ENCODE results near the gene CPA1.
"Not testable (repeated sequence)": the region's sequence is repeated elsewhere in the genome, so short reads cannot be mapped to it uniquely, and the experiment has no call there.

CPA1 gene

DNA sequence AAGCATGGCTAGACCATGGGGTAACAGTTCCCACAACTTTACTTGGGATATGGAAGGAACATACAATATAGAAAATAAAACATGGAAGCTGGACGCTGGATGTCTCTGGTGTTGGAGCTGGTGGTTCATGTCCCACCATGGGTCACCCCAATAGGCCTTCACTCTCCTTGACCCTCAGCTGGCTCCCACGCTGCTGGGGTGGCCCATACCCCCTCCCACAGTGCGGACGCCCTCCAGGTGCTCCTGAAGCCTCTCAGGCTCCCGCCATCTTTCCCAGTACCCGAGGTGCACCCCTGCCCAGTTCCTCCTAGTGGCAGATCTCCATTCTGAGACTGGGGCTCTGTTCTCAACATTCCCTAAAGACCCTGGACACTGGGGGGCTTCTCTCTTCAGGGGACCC is 5.8 kb upstream of the CPA1 start:
- DNase-seq = no peak

GRCh38 chr7:130376461-130376860 is 3.8 kb upstream of the CPA1 start:
- not testable (repeated sequence) for DNase-seq

- DNase-seq = no peak
Observed at GRCh38 chr7:130377178-130377577, 3.1 kb upstream of the CPA1 start.

GRCh38 chr7:130379019-130379418 is 1.3 kb upstream of the CPA1 start:
- DNase-seq = no peak

DNA sequence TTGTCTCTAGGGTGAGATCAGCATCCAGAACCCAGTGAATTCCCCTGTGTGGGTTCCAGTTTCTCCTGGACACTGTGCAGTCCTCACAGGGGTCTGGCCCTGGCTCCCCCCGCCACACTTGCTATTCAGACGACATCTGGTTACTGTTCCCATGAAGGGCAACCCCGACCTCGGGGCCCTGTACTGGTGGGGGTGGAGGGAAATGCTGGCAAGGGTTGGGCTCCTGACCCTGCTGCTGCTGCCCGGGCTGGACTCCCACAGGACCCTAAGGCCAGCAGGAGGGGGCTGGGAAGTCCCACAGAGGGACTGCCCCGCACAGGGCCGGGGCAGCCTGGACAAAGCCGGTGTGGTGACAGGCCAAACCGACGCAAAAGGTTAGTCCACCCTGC is 768 bp upstream of the CPA1 start:
- no peak for DNase-seq

DNA sequence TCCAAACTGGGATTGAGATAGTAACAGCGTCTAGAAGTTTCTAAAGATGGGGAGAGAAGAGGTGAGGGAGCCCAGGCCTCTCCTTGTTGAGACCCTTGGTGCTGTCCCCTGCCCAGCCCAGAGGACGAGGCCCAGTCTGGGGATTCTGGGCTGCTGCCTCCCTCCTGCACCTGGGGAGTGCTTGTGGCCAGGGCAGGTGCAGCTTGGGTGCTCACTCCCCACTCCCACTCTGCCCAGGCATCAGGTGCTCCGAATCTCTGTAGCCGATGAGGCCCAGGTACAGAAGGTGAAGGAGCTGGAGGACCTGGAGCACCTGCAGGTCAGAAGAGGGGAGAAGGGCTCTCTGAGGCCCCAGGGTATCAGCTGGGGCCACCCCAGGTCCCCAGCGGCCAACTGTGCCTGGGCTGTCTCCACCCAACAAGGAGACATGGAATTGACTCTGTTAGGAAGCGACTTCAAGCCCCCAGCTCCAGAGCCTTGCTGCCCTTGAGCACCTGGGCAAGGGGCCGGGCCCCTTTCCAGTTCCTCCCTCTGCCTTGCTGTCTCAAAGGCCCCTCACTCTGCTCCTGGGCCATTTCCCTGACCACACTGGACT is 664 bp downstream of the CPA1 start:
- DNase-seq = no peak

GRCh38 chr7:130381468-130382312 is 1.4 kb downstream of the CPA1 start:
- DNase-seq = no peak

DNA sequence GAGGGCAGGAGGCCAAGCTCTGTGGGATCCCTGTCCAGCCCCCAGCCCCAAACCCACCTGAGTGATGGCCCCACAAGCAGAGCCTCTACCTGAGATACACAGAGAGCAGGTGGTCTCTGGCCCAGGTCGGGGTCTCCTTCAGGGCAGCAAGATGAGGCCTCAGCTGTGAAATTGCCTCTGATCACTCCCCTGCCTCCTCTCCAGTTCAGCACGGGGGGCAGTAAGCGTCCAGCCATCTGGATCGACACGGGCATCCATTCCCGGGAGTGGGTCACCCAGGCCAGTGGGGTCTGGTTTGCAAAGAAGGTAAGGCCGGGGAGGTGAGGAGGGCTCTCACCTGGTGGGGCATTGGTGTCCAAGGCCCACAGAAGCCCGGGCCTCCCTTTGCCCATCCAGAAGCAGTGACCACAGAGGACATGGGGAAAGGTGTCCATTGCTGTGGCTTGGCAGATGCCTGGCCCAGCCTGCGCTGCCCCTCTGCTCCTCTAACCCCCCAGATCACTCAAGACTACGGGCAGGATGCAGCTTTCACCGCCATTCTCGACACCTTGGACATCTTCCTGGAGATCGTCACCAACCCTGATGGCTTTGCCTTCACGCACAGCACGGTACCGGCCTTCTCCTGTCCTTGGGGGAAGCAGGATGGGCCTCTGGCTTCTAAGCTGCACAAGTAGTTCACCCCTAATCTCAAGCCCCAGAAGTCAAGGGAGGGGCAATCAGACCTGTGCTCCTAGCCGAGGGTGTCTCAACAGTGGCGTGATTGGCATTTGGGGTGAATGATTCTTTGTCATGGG is 3.1 kb downstream of the CPA1 start:
- DNase-seq = no peak

DNA sequence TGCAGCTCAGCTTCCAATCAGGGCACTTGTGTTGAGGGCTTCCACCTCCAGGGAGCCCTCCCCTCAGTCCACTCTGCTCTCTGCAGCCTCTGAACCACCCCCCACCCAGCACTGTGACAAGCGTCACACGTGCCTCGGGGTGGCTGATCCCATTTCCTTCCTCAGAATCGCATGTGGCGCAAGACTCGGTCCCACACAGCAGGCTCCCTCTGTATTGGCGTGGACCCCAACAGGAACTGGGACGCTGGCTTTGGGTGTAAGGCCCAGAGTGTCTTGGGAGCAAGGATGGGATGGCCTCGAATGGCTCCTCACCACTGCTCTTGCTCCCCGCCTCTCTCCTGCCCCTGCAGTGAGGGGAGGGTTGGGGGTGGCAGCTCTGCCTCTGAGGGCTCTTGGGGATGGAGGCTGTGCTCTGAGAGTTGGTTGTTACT is 4.1 kb downstream of the CPA1 start:
- DNase-seq = no peak

- no peak for DNase-seq
Observed at GRCh38 chr7:130384841-130385599, 4.7 kb downstream of the CPA1 start.

DNA sequence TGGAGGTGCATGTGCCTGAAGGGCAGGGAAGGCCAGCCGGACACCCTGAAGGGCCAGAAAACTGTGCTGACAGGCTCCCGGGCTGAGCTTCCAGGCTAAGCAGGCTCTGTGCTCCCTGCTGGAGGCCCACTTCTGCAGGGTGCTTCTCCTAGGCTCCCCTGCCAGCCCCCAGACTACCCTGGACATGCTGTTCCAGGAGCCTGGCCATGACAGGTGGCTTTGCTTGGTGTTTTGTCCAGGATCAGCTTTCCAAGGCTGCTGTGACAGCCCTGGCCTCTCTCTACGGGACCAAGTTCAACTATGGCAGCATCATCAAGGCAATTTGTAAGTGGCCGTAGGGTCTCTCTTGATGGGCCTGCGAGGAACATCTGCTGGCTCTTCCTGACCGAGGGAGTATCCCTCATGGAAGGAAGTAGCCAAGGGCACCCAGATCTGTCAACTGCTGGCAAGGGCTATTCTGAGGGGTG is 5.3 kb downstream of the CPA1 start:
- no peak for DNase-seq

- DNase-seq = no peak
Observed at GRCh38 chr7:130386876-130387275, 6.6 kb downstream of the CPA1 start.

GRCh38 chr7:130387306-130387627 is 7.0 kb downstream of the CPA1 start:
- DNase-seq = no peak

DNA sequence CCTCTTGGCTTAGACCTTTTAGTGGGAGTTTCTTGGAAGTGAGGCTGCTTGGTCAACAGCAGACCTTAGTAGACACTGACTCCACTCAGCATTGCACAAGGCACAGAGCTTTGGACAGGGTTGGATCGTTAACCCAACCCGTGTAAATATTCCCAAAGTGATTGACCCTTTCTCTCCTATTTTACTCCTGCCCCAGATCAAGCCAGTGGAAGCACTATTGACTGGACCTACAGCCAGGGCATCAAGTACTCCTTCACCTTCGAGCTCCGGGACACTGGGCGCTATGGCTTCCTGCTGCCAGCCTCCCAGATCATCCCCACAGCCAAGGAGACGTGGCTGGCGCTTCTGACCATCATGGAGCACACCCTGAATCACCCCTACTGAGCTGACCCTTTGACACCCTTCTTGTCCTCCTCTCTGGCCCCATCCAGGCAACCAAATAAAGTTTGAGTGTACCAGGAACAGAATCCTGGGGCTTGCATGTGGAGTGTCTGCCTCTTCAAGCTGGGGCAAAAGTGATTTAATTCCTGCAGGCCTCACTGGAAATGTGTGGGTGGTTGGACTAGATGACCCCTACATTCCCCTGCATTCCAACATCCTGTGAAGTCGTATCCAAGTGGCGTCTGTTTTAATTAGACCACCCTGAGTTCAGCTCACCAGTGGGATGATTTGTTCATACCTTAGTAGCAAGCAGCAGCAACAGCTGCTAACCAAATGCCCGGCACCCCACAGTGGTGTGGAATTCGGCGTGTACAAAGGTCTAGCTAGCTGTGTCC is 7.5 kb downstream of the CPA1 start:
- DNase-seq = no peak

GRCh38 chr7:130388671-130389070 is 8.4 kb downstream of the CPA1 start:
- no peak for DNase-seq

GRCh38 chr7:130390486-130390885 is 10.2 kb downstream of the CPA1 start:
- DNase-seq = no peak

DNA sequence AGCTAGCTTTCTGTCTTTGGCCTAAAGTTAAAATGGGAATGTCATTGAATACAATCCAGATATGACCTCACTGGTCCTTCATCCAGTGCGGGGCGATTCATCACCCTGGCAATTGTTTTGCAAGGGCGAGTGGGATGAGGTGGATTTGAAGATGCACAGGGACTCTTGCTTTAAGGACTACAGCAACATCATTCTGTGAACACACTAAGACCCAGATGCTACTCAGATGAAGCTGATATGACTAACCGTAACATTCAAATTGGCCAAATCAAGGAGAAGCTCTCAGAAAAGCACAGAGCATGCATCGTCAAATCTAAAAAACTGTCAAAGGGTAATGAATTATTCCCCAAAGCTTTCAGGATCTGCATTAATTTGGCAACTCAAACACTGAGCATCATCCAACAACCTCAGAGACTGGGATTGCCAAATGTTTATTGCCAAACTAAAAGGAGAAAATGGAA is 12.8 kb downstream of the CPA1 start:
- DNase-seq = no peak

- DNase-seq = no peak
Observed at GRCh38 chr7:130393841-130394411, 13.6 kb downstream of the CPA1 start.

DNA sequence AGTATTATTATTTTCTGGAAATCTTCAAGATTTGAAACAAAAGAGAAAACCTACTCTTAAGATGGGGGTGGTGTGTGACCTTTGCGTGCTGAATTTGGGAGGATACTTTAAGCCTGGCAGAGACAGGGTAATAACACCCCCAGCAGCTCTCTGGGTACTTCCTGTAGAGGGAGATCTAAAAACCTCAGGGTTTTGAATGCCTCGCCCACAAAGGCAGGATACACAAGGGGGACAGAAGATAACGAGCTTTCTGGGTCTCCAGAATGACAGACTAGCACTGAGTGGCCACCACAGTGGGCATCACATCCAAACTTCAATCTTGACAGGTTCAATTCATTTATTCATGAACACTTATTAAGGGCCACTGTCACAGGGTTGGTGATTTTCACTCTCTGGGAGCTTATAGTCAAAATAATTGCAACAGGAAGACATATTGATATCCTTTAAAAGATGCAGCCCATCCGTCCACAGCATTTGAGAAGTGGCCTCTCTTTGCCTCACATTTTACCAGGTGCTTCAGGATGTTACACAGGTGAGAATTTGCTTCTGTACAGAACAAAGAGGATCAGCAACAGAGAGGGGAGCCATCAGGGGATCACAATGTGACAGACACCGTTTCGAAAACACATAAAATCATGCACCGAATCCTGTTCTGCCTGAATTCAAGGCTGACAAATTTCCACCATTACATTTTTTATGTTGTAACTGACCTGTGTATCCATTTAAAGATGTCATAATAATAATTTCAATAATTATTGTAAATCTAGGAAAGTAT is 14.3 kb downstream of the CPA1 start:
- DNase-seq = peak; percentile 40

DNA sequence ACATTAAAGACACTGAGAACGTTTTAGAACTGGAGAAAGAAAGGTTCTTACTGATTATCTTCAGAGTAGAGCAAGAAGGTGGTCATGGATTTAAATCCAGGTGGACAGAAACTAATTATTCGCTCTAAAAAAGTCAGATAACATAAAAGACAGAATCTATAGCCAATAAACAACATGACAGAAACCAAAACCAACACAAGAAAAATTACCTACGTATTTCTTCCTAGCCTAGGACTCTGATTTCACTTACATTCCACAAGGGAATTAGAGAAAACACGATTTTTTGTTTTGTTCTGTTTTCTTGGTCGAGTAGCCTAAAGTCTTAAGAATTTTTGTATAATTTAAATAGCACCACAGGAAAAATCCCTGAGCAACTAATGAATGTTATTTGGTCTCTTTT is 15.1 kb downstream of the CPA1 start:
- DNase-seq = no peak

GRCh38 chr7:130396109-130396508 is 15.8 kb downstream of the CPA1 start:
- no peak for DNase-seq

All from CD4-positive, alpha-beta T cell treated with Interleukin-21 for 1 hour (primary cell).